K562 (cell line): ENCODE results near the gene VPS13C. TPM values are rescaled to one million over a fixed set of nuclear protein-coding genes. Genes with fewer than 3 reads are reported as not detected.

Experiments
- CBFA2T3 ChIP-seq: fragments of 450-650 bp; IDR thresholded peaks from 2 replicates; pipeline ENCODE4 v1.6.1; 2017
- FUS ChIP-seq: fragments of 200-400 bp; formaldehyde crosslinking; optimal IDR thresholded peaks from 2 replicates; pipeline ENCODE3; 2017; ENCODE audit warnings: low read depth, low read length
- GTF2B ChIP-seq: IDR thresholded peaks from 2 replicates; pipeline ENCODE4 v1.6.1; 2011; ENCODE audit not compliant: insufficient read length; ENCODE audit errors: extremely low read depth
- HNRNPK ChIP-seq: fragments of 200-400 bp; formaldehyde crosslinking; IDR thresholded peaks from one replicate; pipeline ENCODE4 v1.6.1; 2018; ENCODE audit warnings: mild to moderate bottlenecking, low read depth, low read length; ENCODE audit not compliant: poor library complexity, severe bottlenecking
- NCOA2 ChIP-seq, 2 experiments: fragments of 450-650 bp; IDR thresholded peaks; 2 replicates each; pipeline ENCODE4 v1.6.1; 2018; ENCODE audit warnings: mild to moderate bottlenecking in 2 of 2, moderate library complexity in 1 of 2; ENCODE audit not compliant: partially characterized antibody in 2 of 2
- NCOR1 ChIP-seq: fragments of 450-650 bp; IDR thresholded peaks from 2 replicates; pipeline ENCODE4 v1.6.1; 2016; ENCODE audit warnings: mild to moderate bottlenecking, moderate library complexity
- NELFE ChIP-seq: IDR thresholded peaks from 2 replicates; pipeline ENCODE4 v1.6.1; 2011; ENCODE audit warnings: mild to moderate bottlenecking; ENCODE audit not compliant: insufficient read depth, insufficient read length
- NFIC ChIP-seq: fragments of 450-650 bp; IDR thresholded peaks from 2 replicates; pipeline ENCODE4 v1.6.1; 2017; ENCODE audit warnings: mild to moderate bottlenecking, inconsistent platforms
- POLR2AphosphoS2 ChIP-seq: IDR thresholded peaks from 2 replicates; pipeline ENCODE4 v1.6.1; 2012; ENCODE audit warnings: low read length, improper control_type of control experiment
- RFX1 ChIP-seq: fragments of 450-650 bp; IDR thresholded peaks from 2 replicates; pipeline ENCODE4 v1.6.1; 2016; ENCODE audit warnings: mild to moderate bottlenecking, moderate library complexity
- RUNX1 ChIP-seq: sonication (generic); IDR thresholded peaks from 2 replicates; pipeline ENCODE4 v1.6.1; 2016; ENCODE audit warnings: antibody characterized with exemption, low read depth
- SMARCA4 ChIP-seq: fragments of 450-650 bp; IDR thresholded peaks from 2 replicates; pipeline ENCODE4 v1.6.1; 2016
- SMARCC2 ChIP-seq: fragments of 450-650 bp; IDR thresholded peaks from 2 replicates; pipeline ENCODE4 v1.6.1; 2017; ENCODE audit warnings: antibody characterized with exemption, moderate library complexity, mild to moderate bottlenecking, low read depth
- TAL1 ChIP-seq: fragments of 450-650 bp; IDR thresholded peaks from 2 replicates; pipeline ENCODE4 v1.6.1; 2016; ENCODE audit warnings: mild to moderate bottlenecking
- TCF7 ChIP-seq: sonication (generic); IDR thresholded peaks from 2 replicates; pipeline ENCODE4 v1.6.1; 2016; ENCODE audit warnings: antibody characterized with exemption, borderline replicate concordance
- TEAD1 ChIP-seq, 2 experiments: fragments of 450-650 bp in 1 of 2; sonication (generic) in 1 of 2; formaldehyde crosslinking; IDR thresholded peaks; 2 replicates each; pipeline versions ENCODE4 v1.4.0 to v1.8.0; 2020 to 2022; ENCODE audit warnings: mild to moderate bottlenecking in 2 of 2, missing genetic modification reagents in 1 of 2
- ZBTB49 ChIP-seq: sonication (generic); formaldehyde crosslinking; IDR thresholded peaks from 2 replicates; pipeline ENCODE4 v1.8.0; 2022; ENCODE audit warnings: missing genetic modification reagents, mild to moderate bottlenecking, borderline replicate concordance
- ZC3H8 ChIP-seq: fragments of 450-650 bp; IDR thresholded peaks from 2 replicates; pipeline ENCODE4 v1.6.1; 2017
- ZFP30 ChIP-seq: fragments of 250-450 bp; sonication (Bioruptor Pico); IDR thresholded peaks from 2 replicates; pipeline ENCODE4 v1.8.0; 2022; ENCODE audit warnings: moderate library complexity, mild to moderate bottlenecking, inconsistent platforms, borderline replicate concordance
- ZNF124 ChIP-seq: sonication (generic); formaldehyde crosslinking; IDR thresholded peaks from 2 replicates; pipeline ENCODE4 v1.8.1; 2022; ENCODE audit warnings: missing genetic modification reagents
- ZNF143 ChIP-seq: sonication (generic); formaldehyde crosslinking; IDR thresholded peaks from 2 replicates; pipeline ENCODE4 v1.9.0; 2022; ENCODE audit warnings: mild to moderate bottlenecking, missing genetic modification reagents
- ZNF165 ChIP-seq: fragments of 250-450 bp; sonication (Bioruptor Pico); IDR thresholded peaks from 2 replicates; pipeline ENCODE4 v1.4.0; 2020; ENCODE audit warnings: borderline replicate concordance
- ZNF431 ChIP-seq: sonication (generic); formaldehyde crosslinking; IDR thresholded peaks from 2 replicates; pipeline ENCODE4 v1.8.0; 2022; ENCODE audit warnings: mild to moderate bottlenecking, missing genetic modification reagents
- ZNF707 ChIP-seq: fragments of 250-450 bp; sonication (Bioruptor Pico); conservative IDR thresholded peaks from 2 replicates; pipeline ENCODE4 v1.8.0; 2022; ENCODE audit warnings: inconsistent platforms, mild to moderate bottlenecking, moderate library complexity
- ZNF717 ChIP-seq: fragments of 250-450 bp; sonication (Bioruptor Pico); IDR thresholded peaks from 2 replicates; pipeline ENCODE4 v1.5.0; 2021
- polyA plus RNA-seq, 8 experiments: library from polyadenylated mRNA; depleted of rRNA in 4 of 8; stranded (reverse) in 5 of 8; unstranded in 3 of 8; fragments of >200 nt; fragmentation: Nextera tagmentation in 2 of 8; fragmentation: Illumina TruSeq in 1 of 8; extraction: Ambion mirVana in 2 of 8; extraction: Trizol in 1 of 8; gene quantifications; 2 replicates each; pipeline versions ENCODE4 v1.2.1 to v1.2.3, GENCODE V29; 2011 to 2014; ENCODE audit warnings: inconsistent platforms in 1 of 8, missing spikeins in 1 of 8
- total RNA-seq, 7 experiments: library from RNA; depleted of rRNA in 6 of 7; stranded (reverse); fragments of >200 nt in 6 of 7; fragmentation: Illumina TruSeq in 2 of 7; extraction: Trizol in 2 of 7; gene quantifications; 2 replicates each; pipeline versions ENCODE4 v1.2.1 to v1.2.3, GENCODE V29; 2011 to 2021; ENCODE audit warnings: low replicate concordance in 1 of 7
- TF ChIP-seq, protein P1 (sequence below): fragments of 250-450 bp; sonication (Bioruptor Pico); IDR thresholded peaks from 2 replicates; pipeline ENCODE4 v1.5.0; 2020; ENCODE audit warnings: mild to moderate bottlenecking, borderline replicate concordance

Gene VPS13C
- total and polyA plus RNA-seq, 9 of the 15 experiments (the other 6 are each of a cell fraction or from before 2014, with no cell fraction given) = 5.2 to 32.3 (median 15.7) TPM

- TF ChIP-seq TEAD1 (CRISPR knock-in tag; IDR thresholded peaks at IDR 0.05) = peak in 1 of 2 experiments; percentile 81; a peak in 2 of 4 replicates
- TF ChIP-seq FUS = no peak
- TF ChIP-seq ZFP30 (CRISPR knock-in tag) = no peak
- TF ChIP-seq ZNF717 (CRISPR knock-in tag) = no peak
- TF ChIP-seq TCF7 = peak; percentile 40; the same call in 1 of the 2 replicates
- no peak for TF ChIP-seq RFX1
- TF ChIP-seq SMARCA4 = peak; percentile 93
- TF ChIP-seq SMARCC2 = peak; percentile 83
- TF ChIP-seq NCOR1 = peak; percentile 93
- peak; percentile 96 for TF ChIP-seq TAL1
- TF ChIP-seq RUNX1 = peak; percentile 84; the same call in 1 of the 2 replicates
- no peak for TF ChIP-seq ZBTB49 (CRISPR knock-in tag)
- peak in 1 of 2 experiments; percentile 41 for TF ChIP-seq NCOA2 (IDR thresholded peaks at IDR 0.05; ENCODE audit: partially characterized antibody in 2 of 2)
- 0 out of 2 replicates have a peak, but pooled peaks have one; percentile 28 for TF ChIP-seq ZNF431 (CRISPR knock-in tag)
- TF ChIP-seq ZC3H8 = no peak
- TF ChIP-seq HNRNPK = no peak
- no peak for TF ChIP-seq POLR2AphosphoS2
- no peak for TF ChIP-seq ZNF165 (CRISPR knock-in tag)
- TF ChIP-seq NELFE = no peak
- TF ChIP-seq, protein P1, sequence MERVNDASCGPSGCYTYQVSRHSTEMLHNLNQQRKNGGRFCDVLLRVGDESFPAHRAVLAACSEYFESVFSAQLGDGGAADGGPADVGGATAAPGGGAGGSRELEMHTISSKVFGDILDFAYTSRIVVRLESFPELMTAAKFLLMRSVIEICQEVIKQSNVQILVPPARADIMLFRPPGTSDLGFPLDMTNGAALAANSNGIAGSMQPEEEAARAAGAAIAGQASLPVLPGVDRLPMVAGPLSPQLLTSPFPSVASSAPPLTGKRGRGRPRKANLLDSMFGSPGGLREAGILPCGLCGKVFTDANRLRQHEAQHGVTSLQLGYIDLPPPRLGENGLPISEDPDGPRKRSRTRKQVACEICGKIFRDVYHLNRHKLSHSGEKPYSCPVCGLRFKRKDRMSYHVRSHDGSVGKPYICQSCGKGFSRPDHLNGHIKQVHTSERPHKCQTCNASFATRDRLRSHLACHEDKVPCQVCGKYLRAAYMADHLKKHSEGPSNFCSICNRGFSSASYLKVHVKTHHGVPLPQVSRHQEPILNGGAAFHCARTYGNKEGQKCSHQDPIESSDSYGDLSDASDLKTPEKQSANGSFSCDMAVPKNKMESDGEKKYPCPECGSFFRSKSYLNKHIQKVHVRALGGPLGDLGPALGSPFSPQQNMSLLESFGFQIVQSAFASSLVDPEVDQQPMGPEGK (CRISPR knock-in tag) = no peak
- TF ChIP-seq ZNF124 (CRISPR knock-in tag) = no peak
- peak; percentile 86 for TF ChIP-seq NFIC
- TF ChIP-seq CBFA2T3 = peak; percentile 98
- no peak for TF ChIP-seq GTF2B
- TF ChIP-seq ZNF707 (CRISPR knock-in tag) = no peak
- TF ChIP-seq ZNF143 (CRISPR knock-in tag) = no peak
Measured at GRCh38 chr15:62094388-62094787, 34.1 kb upstream of the VPS13C start (continued).
